HT1080 (cell line): ENCODE results near the gene STT3B. TPM values are rescaled to one million over a fixed set of nuclear protein-coding genes. Genes with fewer than 3 reads are reported as not detected.
"Not testable (repeated sequence)": the region's sequence is repeated elsewhere in the genome, so short reads cannot be mapped to it uniquely, and the experiment has no call there.

ENCODE experiments used
- DNase-seq: peaks from one replicate; pipeline ENCODE4 v3.0.0-alpha.2; 2015; ENCODE audit warnings: low read depth
- total RNA-seq: library from RNA; depleted of rRNA; stranded (reverse); fragments of >200 nt; shearing (Covaris generic); gene quantifications from 2 replicates; pipeline ENCODE4 v1.2.3, GENCODE V29; 2014

Gene STT3B
- total RNA-seq, 1 experiment from 2014 or later = 153 TPM

GRCh38 chr3:31592764-31593163, 60.0 kb downstream of the STT3B start:
- DNase-seq = no peak

GRCh38 chr3:31596176-31596575, 63.5 kb downstream of the STT3B start:
- DNase-seq = no peak

GRCh38 chr3:31600431-31600830, 67.7 kb downstream of the STT3B start:
- no peak for DNase-seq

DNA sequence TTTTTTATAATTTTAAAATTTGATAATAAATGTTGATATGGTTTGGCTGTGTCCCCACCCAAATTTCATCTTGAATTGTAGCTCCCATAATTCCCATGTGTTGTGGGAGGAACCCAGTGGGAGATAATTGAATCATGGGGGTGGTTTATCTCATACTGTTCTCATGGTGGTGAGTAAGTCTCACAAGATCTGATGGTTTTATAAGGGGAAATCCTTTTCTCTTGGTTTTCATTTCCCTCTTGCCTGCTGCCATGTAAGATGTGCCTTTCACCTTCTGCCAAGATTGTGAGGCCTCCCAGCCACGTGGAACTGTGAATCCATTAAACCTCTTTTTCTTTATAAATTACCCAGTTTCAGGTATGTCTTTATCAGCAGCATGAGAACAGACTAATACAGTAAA, 72.6 kb downstream of the STT3B start:
- DNase-seq = not testable (repeated sequence)

GRCh38 chr3:31606453-31606852, 73.7 kb downstream of the STT3B start:
- no peak for DNase-seq

DNA sequence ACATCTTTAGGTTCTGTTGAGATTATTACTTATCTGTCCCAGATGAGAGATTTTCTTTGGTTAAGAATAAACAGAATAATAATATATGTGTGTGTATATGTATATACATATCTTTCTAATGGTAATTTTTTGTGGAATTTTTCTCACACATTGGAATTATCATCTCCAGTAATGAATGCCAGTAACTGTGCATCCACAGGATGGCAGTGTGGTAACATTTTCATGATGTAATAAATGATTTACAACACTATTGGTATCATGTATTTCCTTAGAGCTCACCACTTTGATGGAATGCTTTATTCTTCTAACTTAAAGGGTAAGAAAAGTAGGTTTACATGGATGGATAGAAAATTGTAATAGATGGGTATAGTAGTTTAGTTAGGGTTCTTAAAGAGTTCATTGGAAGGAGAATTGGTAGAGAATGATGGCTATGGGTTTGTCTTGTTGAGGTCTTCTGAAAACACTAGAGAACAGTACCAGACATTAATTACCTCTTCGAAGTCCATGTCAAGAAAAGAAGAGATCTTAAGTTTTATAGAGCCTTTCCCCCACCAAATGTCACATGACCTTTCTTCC, 78.1 kb downstream of the STT3B start:
- DNase-seq = no peak

DNA sequence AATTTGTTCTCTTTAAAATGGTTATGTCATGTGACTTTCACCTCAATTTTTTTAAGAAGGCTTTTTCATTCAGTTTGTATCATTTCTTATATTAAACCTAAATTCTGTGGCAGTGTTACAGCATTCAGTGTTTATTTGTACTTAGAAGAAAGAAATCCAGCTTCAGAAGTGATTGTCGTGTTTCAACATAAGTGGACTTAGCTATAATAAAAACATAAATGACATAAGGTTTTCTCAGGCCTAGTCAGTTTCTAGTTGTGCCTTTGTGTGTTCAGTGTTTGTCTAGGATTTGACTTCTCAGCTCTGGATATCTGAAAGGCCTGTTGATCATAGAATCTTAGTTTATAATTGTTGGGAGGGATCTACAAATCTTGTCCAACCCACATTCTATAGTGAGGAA, 80.5 kb downstream of the STT3B start:
- no peak for DNase-seq

DNA sequence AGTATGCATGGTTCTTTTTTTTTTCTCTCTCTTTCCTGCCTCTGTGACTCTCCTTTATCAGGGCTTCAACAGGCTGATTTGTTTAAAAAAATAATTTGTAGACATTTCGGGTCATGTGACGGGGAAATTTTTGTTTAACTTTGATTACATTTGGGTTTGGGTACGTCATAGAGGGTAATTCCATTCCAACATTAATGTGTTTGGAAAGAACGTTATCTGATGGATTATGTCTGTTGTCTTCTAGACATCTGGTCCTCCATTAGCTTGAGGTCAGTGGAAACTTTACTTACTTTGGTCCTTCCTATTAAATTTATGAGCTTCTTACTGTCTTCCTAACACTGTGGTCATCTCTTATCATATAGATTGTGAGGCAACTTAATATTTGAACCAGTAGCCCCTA, 80.9 kb downstream of the STT3B start:
- DNase-seq = no peak

- no peak for DNase-seq
Observed at GRCh38 chr3:31614162-31614921, 81.6 kb downstream of the STT3B start.

- DNase-seq = no peak
Observed at GRCh38 chr3:31615071-31615875, 82.5 kb downstream of the STT3B start.

DNA sequence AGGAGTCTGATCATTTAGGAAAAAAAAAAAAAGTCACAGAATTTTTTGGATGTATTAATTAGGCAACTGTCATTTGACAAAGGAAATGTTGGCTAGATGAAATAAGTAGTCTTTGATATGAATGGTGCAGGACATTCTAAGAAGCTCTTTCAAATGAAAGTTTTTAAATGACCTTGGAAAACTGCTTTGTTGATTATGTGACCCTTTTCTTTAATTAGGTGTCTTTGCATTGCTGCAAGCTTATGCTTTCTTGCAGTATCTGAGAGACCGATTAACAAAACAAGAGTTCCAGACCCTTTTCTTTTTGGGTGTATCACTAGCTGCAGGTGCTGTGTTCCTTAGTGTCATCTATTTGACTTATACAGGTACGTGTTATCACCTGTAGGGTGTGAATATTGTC, 84.0 kb downstream of the STT3B start:
- no peak for DNase-seq

- no peak for DNase-seq
Observed at GRCh38 chr3:31620656-31621055, 87.9 kb downstream of the STT3B start.

DNA sequence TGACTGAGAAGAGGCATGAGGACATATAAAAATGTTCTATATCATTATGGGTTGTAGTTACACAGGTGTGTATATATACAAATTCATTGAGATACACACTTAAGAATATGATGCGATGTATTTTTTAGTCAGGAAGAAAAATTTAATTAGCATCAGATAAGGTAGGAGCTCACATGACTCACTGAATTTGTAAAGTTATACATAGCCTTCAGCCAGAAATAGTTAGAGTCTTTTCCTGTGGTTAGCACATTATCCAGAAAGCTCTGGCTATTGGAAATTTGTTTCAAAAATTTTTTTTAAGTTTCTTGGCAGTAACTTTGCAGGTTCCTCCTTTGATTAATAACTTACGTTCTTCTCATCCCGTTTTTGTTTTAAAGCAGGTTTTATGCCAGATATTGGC, 88.6 kb downstream of the STT3B start:
- no peak for DNase-seq

GRCh38 chr3:31622636-31623288, 90.0 kb downstream of the STT3B start:
- no peak for DNase-seq

DNA sequence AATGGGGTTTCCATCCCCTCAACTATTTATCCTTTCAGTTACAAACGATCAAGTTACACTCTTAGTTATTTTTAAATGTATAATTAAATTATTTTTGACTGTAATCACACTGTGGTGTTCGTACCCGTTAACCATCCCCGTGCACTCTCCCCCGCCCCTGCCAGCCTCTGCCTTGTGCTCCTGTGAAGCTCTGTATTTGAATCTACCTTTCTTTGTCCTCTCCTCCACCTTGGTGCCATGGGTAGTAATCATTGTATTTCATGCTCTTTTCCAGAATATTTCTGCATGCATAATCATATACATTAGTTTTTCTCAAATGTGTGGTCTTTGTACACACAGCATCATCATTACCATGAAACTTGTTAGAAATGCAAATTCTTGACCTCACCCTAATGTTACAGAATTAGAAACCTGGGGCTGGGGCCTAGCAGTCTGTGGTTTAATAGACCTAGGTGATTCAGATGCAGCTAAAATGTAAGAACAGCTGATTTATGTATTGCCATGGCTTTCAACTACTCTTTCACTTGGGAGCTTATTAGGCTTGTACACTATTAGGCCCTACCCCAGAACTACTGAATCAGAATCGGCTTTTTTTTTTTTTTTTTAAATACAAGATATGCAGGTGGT, 91.5 kb downstream of the STT3B start:
- no peak for DNase-seq

DNA sequence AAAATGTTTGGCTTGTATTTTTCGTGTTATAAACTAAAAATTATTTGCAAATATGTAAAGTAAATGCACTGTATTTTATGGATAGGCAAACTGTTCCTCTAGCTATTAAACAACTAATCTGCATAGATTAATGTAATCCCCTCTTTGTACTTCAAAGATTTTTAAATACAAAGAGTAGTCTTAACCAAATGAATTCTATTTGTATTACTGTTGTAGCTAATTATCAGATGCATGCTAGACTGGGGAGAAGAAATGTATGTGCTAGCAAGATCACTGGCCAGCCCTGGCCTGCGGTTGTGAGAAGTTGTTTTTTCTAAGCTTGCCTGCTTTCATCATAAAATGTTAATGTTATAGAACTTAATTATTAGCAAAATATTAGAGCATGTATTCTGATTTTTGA, 92.6 kb downstream of the STT3B start:
- no peak for DNase-seq

DNA sequence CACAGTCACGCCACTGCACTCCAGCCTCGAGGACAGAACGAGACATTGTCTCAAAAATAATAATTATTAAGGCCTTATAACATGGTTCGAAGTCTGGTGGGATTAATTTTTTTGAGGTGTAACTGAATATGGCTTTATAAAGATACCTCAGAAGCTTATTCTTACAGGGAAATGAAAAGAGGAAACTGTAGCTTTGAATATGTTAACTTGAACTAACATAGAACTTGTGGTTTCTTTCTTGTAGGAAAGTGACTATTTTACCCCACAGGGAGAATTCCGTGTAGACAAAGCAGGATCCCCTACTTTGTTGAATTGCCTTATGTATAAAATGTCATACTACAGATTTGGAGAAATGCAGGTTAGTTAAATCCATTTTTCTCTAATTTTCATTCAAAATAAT, 96.3 kb downstream of the STT3B start:
- no peak for DNase-seq

GRCh38 chr3:31634476-31634875, 101.8 kb downstream of the STT3B start:
- DNase-seq = peak; percentile 11

GRCh38 chr3:31635545-31635944, 102.8 kb downstream of the STT3B start:
- no peak for DNase-seq

- DNase-seq = no peak
Observed at GRCh38 chr3:31636049-31636448, 103.3 kb downstream of the STT3B start.

DNA sequence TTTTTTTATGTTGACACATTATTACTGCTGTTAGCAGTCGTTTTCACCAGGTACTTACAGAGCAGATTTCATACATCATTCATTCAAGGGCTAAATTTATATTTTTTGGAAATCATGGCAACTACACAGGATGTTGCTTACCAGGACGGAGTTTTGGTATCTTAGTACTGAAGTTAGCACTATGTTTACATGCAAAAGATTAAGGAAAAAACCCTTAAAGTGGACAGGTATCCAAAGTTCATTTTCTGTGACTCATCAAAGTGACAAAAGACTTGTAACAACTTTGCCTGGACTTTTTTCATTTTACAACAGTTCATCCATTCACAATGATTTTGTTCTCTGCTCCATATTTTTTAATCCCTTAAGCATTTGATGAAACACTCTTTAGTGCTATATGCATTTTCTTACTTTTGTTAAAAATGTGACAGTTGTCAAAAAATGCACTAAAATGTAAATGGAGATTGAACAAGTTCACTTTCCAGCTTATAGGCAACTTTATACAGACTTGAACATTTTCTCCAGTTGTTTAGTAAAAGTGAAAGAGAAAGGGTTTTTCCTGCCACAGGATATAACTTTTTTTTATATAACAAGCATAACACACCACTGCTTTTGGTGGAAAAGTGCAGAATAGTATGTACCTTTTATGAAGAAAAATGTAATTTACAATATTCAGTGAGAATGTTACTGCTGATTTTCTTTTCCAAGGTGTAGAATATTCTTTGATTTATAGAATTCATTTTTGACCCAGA, 104.1 kb downstream of the STT3B start:
- DNase-seq = no peak
